ENCODE measurements around the gene MUS81.

The MUS81 gene

GRCh38 chr11:65873318-65874156 is 13.3 kb downstream of the MUS81 start:
- peak; percentile 91 to 95 (median 95) for DNase-seq (ENCODE audit: low read depth in 3 of 3)

GRCh38 chr11:65879617-65880016 is 19.4 kb downstream of the MUS81 start, which contains the start of gene CTSW:
TSS of gene CTSW (plus strand) at chr11:65879837. CDS start at chr11:65879855, 18 bp downstream.
- DNase-seq (ENCODE audit: low read depth in 3 of 3), result no peak

DNA sequence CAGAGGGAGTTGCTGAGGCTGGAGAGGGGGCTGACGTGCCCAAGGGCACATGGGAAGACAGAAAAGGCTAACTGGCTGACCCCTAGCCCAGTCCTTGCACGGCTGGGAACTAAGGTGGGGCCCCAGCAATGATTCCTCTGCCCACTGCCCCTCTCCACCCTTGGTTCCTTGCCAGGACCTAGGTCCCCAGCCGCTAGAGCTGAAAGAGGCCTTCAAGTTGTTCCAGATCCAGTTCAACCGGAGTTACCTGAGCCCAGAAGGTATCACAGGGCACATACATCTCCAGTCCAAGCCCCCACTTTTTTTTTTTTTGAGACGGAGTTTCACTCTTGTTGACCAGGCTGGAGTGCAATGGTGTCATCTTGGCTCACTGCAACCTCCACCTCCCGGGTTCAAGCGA is 19.8 kb downstream of the MUS81 start:
- DNase-seq (ENCODE audit: low read depth in 3 of 3), result no peak

DNA sequence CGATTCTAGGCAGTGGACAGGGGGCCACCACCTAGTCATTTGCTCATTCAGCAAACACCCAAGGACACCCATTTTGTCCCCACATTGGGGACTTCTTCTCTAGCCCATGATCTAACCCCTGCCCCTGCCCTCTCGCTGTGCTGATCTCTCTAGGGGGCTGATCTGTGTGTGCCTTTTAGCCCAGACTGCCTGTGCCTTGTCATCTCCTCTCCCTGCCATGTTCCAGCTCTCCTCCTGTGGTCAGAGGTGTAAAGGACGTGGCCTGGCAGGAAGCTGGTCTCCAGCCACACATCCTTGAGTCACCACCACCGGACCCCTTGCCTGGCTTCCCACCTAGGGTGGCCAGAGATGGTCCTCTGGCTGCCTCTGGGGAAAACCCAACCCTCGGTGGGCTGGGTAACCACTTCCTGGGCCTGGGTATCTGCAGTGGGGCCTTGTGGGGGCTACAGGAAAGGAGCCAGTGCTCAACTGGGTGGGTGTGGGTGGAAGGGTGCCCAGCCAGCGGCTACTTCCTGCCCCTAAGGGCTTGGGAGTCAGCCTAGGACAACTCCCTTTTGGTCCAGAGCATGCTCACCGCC is 20.7 kb downstream of the MUS81 start:
- DNase-seq (ENCODE audit: low read depth in 3 of 3), result no peak

DNA sequence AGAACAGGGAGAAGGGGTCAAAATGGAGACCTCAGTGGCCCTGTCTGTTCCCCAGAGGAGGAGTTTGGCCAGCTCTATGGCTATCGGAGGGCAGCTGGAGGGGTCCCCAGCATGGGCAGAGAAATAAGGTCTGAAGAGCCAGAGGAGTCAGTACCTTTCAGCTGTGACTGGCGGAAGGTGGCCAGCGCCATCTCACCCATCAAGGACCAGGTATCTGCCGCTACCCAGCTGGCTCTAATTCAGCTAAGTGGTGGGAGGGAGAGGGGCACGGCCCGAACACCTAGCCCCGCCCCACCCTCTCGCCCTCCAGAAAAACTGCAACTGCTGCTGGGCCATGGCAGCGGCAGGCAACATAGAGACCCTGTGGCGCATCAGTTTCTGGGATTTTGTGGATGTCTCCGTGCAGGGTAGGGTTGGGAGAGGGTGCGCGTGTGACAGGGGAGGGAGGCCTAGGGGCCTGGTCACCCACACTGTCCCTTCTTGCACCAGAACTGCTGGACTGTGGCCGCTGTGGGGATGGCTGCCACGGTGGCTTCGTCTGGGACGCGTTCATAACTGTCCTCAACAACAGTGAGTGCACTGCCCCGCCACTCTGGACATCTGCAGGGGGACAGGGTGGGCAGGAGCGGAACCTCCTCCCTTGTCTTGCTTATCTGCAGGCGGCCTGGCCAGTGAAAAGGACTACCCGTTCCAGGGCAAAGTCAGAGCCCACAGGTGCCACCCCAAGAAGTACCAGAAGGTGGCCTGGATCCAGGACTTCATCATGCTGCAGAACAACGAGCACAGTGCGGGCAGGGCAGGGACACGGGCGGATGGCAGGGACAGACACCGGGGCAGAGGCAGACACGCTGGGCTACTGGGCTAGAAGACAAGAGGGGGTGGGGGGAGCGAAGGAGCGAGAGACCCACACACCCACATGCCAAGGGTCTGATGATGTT is 22.2 kb downstream of the MUS81 start:
- no peak for DNase-seq (ENCODE audit: low read depth in 3 of 3)

DNA sequence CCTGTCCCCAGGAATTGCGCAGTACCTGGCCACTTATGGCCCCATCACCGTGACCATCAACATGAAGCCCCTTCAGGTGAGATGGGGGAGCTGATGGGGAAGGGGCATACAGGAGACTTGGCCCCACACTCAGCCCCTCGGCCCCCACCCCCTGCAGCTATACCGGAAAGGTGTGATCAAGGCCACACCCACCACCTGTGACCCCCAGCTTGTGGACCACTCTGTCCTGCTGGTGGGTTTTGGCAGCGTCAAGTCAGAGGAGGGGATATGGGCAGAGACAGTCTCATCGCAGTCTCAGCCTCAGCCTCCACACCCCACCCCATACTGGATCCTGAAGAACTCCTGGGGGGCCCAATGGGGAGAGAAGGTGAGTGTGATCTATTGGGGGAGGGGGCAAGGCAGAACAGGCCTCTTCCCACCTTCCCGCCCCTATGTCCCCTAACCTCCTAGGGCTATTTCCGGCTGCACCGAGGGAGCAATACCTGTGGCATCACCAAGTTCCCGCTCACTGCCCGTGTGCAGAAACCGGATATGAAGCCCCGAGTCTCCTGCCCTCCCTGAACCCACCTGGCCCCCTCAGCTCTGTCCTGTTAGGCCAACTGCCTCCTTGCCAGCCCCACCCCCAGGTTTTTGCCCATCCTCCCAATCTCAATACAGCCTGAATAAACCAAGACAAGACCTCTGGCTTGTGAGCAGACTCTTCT is 23.0 kb downstream of the MUS81 start:
- DNase-seq (ENCODE audit: low read depth in 3 of 3), result no peak

GRCh38 chr11:65883786-65884715 is 23.8 kb downstream of the MUS81 start:
- DNase-seq (ENCODE audit: low read depth in 3 of 3), result no peak

- DNase-seq (ENCODE audit: low read depth in 3 of 3), result peak; percentile 65 to 80 (median 66)
Measured at GRCh38 chr11:65884716-65885092, 24.5 kb downstream of the MUS81 start.

GRCh38 chr11:65885231-65885630 is 25.0 kb downstream of the MUS81 start:
- no peak for DNase-seq (ENCODE audit: low read depth in 3 of 3)

DNA sequence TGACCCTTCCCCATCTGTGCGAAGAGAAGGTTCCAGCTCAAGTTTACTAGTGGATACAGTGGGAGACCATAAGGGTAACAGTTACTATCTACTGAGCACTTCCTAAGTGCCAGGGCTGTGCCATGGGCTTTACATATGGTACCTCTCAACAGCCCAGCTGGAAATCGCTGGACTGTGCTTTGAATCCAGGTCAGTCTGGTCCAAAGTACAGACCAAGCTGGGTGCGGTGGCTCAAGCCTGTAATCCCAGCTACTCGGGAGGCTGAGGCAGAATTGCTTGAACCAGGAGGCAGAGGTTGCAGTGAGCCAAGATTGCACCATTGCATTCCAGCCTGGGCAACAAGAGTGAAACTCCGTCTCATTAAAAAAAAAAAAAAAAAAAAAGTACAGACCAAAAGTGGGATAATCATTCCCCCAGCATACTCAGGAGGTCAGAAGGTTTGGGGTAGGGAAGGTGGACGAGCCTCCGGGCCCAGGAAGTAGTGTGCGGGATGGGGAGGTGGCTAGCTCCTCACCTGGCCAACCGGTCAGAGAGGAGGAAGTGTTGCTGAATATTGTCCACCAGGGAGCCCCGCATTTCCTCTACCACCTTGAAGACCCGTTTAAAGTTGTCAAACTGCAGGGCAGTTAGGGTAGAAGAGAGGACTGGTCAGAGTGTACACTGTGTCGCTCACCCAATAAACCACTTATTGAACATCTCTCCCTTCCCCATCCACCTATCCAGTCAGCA is 25.7 kb downstream of the MUS81 start:
- no peak for DNase-seq (ENCODE audit: low read depth in 3 of 3)

DNA sequence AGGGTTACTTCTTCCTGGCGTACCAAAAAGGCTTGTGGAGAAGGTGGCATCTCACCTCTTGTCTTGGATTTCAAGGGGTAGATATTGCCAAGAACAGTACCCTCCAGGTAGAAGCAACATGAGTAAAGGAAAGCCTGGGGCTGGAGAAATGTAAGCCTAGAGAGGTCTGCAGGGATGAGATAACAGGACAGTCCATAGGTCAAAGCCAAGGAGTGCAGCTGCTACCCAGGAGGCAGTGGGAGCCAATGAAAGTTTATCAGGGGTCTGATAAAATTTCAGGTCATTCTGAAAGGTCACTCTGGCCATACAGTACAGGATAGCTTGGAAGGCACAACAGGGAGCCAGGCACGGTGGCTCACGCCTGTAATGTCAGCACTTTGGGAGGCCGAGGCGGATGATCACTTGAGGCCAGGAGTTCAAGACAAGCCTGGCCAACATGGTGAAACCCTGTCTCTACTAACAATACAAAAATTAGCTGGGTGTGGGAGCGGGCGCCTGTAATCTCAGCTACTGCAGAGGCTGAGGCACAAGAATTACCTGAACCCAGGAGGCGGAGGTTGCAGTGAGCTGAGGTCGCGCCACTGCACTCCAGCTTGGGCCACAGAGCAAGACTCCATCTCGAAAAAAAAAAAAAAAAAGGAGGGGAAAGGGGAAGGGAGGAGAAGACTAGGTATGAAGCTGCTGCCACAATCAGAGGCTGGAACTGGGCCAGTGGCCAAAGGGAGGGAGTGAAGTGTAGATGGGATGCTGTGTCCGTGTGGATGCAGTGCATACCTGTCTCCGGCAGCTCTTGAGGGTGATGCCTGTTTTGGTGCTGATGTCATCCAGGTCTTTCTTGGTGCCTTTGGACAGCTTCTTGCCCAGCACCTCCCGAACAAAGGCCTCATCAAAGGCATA is 26.8 kb downstream of the MUS81 start:
- no peak for DNase-seq (ENCODE audit: low read depth in 3 of 3)

DNA sequence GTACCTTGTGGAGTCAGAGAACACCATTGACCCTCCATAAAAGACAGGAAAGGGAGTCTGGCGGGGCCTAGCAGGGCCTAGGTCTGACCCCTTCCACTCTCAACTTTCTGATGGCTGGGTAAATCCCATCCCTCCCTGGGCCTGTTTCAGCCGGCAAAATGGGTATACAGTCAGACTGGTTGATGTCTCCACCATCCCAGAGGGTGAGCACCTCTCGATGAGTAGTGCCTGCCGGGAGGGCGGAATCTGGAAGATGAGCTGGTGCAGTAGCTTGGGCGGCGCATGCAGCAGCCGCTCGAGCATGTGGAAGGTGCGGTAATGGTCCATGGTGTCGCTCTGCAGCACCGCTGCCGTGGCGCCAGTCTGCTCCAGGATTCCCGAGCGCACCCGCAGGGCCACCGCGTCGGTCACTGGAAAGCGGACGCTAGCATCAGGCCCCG is 27.5 kb downstream of the MUS81 start:
- no peak for DNase-seq (ENCODE audit: low read depth in 3 of 3)

DNA sequence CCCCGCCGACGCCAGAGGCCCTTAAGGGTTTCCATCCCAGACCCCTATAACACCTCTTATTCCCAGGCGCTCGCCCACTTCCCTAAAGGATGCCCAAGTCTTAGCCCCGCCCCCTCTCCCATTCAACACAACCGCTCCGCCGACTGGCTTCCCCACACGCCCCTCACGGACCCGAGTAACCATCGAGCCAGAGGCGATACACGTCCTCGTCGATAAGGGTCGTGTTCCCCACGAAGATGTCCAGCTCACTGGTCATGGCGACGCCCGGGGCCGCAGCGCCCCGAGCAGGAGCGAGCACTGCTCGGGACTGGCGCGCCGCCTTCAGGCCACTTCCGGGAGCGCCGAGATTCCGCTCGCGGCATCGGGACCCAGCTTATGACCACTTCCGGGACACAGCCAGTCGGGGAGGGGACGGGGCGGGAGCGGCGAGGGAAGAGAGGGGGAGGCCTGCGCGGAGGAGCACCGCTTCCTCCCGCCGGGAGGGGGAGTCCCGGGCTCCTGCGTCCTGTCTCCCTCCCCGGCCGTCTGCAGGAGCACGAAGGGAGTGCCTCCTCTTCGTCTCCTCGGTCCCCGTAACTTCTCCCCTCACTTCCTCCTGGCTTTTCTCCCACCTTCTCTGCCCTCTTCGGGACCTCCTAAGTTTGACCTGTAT is 28.1 kb downstream of the MUS81 start, which contains the start of gene FIBP:
Gene FIBP, minus strand, starts transcription at position 309 of the 652 bp plus-strand sequence. Its CDS starts 53 bp downstream, at position 256.
- DNase-seq (ENCODE audit: low read depth in 3 of 3), result peak; percentile 93 to 97 (median 94)

DNA sequence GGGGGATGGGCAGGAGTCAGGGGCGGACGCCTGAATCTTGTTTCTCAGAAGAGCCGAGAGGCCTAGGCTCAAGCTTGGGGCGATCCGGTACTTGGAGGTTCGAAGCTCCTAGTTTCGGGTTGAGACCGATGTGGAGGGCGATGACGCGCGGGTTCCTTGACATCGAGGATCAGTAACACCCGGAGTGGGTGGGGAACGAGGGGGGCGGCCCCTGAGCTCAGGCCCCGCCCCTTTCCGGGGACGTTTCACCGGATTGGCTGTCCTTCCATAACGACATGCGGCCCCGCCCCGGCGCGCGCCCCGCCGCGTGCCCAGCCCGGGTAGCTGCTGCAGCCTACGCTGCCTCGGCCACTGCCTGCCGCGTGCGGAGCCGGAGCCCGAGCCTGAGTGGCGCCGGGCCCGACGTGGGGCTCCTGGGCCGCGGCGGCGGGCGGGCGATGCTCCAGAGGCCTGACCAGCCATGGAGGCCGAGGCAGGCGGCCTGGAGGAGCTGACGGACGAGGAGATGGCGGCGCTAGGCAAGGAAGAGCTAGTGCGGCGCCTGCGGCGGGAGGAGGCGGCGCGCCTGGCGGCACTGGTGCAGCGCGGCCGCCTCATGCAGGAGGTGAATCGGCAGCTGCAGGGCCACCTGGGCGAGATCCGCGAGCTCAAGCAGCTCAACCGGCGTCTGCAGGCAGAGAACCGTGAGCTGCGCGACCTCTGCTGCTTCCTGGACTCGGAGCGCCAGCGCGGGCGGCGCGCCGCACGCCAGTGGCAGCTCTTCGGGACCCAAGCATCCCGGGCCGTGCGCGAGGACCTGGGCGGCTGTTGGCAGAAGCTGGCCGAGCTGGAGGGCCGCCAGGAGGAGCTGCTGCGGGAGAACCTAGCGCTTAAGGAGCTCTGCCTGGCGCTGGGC is 30.3 kb downstream of the MUS81 start, which contains the start of gene CCDC85B:
Gene CCDC85B, plus strand, starts transcription at position 350 of the 895 bp plus-strand sequence. Its CDS starts 111 bp downstream, at position 461.
- peak; percentile 93 to 99 (median 98) for DNase-seq (ENCODE audit: low read depth in 3 of 3)

GRCh38 chr11:65891219-65892136 is 31.2 kb downstream of the MUS81 start:
- peak in 1 of 3 experiments; percentile 48 for DNase-seq (ENCODE audit: low read depth in 3 of 3)

- DNase-seq (ENCODE audit: low read depth in 3 of 3), result peak in 1 of 3 experiments; percentile 45
Measured at GRCh38 chr11:65892137-65892540, 31.9 kb downstream of the MUS81 start.
